B cell (primary cell): ENCODE results near the gene EPHB1. TPM values are rescaled to one million over a fixed set of nuclear protein-coding genes. Genes with fewer than 3 reads are reported as not detected.

ENCODE experiments used
- ATAC-seq: fragments of 200-7000 bp; cut with Tn5 transposase; one replicate; pipeline ENCODE4 v1.10.0; 2021; ENCODE audit warnings: low read depth, mild to moderate bottlenecking, moderate number of reproducible peaks, moderate library complexity
- CTCF ChIA-PET: fragments of 350-600 bp; sonication (Branson Sonifier 250); formaldehyde crosslinking; loops from one replicate; lab custom pipeline; 2021; ENCODE audit warnings: antibody characterized with exemption, inconsistent platforms; lab: Charles Lee
- POLR2A ChIA-PET: fragments of 350-600 bp; sonication (Branson Sonifier 250); formaldehyde crosslinking; loops from one replicate; lab custom pipeline; 2021; ENCODE audit warnings: antibody characterized with exemption; lab: Charles Lee
- DNase-seq: peaks from one replicate; pipeline ENCODE4 v3.0.0; 2013
- H2AFZ ChIP-seq: 2 replicates; pipeline ENCODE4 v1.6.1; 2012; ENCODE audit warnings: mild to moderate bottlenecking, low read depth, low read length; ENCODE audit not compliant: insufficient read depth, poor library complexity, severe bottlenecking
- H3K27ac ChIP-seq, 2 donors: 1 replicate in 1 of 2; 2 replicates in 1 of 2; pipeline ENCODE4 v1.5.1; 2012 to 2013; ENCODE audit warnings: low read length in 2 of 2, mild to moderate bottlenecking in 2 of 2, moderate library complexity in 1 of 2
- H3K27me3 ChIP-seq, 4 experiments: fragments of 200-600 bp in 1 of 4; sonication (generic) in 1 of 4; replicated peaks in 1 of 4; 1 replicate in 2 of 4; 2 replicates in 2 of 4; pipeline versions ENCODE4 v1.6.1 to v1.7.0; 2013 to 2016; ENCODE audit warnings: low read length in 3 of 4, mild to moderate bottlenecking in 2 of 4, mixed read lengths in 1 of 4, moderate library complexity in 1 of 4; ENCODE audit not compliant: insufficient read depth in 4 of 4, control insufficient read depth in 3 of 4; ENCODE audit errors: control extremely low read depth in 1 of 4
- H3K36me3 ChIP-seq, 2 experiments: replicated peaks in 1 of 2; 1 replicate in 1 of 2; 2 replicates in 1 of 2; pipeline versions ENCODE4 v1.6.1 to v1.7.1; 2013; ENCODE audit warnings: low read length in 1 of 2; ENCODE audit not compliant: insufficient read depth in 2 of 2, control insufficient read depth in 1 of 2; ENCODE audit errors: control extremely low read depth in 1 of 2, extremely low read depth in 1 of 2
- H3K4me1 ChIP-seq, 2 donors: fragments of 200-600 bp in 1 of 2; sonication (generic) in 1 of 2; 1 replicate in 1 of 2; 2 replicates in 1 of 2; pipeline versions ENCODE4 v1.5.1 to v1.6.1; 2013 to 2017; ENCODE audit warnings: low read length in 2 of 2; ENCODE audit not compliant: control insufficient read depth in 2 of 2, insufficient read depth in 2 of 2
- H3K4me2 ChIP-seq: replicated peaks from 2 replicates; pipeline ENCODE3; 2012; ENCODE audit warnings: mild to moderate bottlenecking, low read depth, low read length; ENCODE audit not compliant: poor library complexity, severe bottlenecking
- H3K4me3 ChIP-seq, 5 experiments: fragments of 200-600 bp in 1 of 5; sonication (generic) in 1 of 5; 1 replicate in 3 of 5; 2 replicates in 2 of 5; pipeline versions ENCODE4 v1.5.1 to v1.7.0; 2011 to 2016; ENCODE audit warnings: low read length in 4 of 5, mild to moderate bottlenecking in 4 of 5, low read depth in 2 of 5, control low read depth in 1 of 5, moderate library complexity in 1 of 5; ENCODE audit not compliant: insufficient read depth in 1 of 5; ENCODE audit errors: control extremely low read depth in 1 of 5, extremely low read depth in 1 of 5
- H3K79me2 ChIP-seq: fragments of 200-600 bp; sonication (generic); one replicate; pipeline ENCODE4 v1.6.0; 2016; ENCODE audit warnings: low read length; ENCODE audit not compliant: control insufficient read depth, insufficient read depth
- H3K9ac ChIP-seq: fragments of 200-600 bp; sonication (generic); 2 replicates; pipeline ENCODE4 v1.6.1; 2017; ENCODE audit warnings: mild to moderate bottlenecking, low read length, moderate library complexity
- H3K9me3 ChIP-seq, 3 donors: one replicate each; pipeline versions ENCODE4 v1.6.1 to v1.7.1; 2013; ENCODE audit warnings: low read length in 2 of 3; ENCODE audit not compliant: control insufficient read depth in 2 of 3, insufficient read depth in 1 of 3; ENCODE audit errors: control extremely low read depth in 1 of 3
- H4K20me1 ChIP-seq: 2 replicates; pipeline ENCODE4 v1.6.0; 2012; ENCODE audit warnings: mild to moderate bottlenecking, low read length; ENCODE audit not compliant: insufficient read depth, control insufficient read depth, poor library complexity, severe bottlenecking
- H3K27ac Mint-ChIP-seq: one replicate; pipeline ENCODE4 v1.8.0; 2021; ENCODE audit warnings: mixed read lengths
- H3K27me3 Mint-ChIP-seq: one replicate; pipeline ENCODE4 v1.8.0; 2021; ENCODE audit warnings: mixed read lengths
- H3K4me1 Mint-ChIP-seq: one replicate; pipeline ENCODE4 v1.8.0; 2021; ENCODE audit warnings: mixed read lengths
- H3K4me3 Mint-ChIP-seq: one replicate; pipeline ENCODE4 v1.8.0; 2021; ENCODE audit warnings: mixed read lengths
- H3K9me3 Mint-ChIP-seq: one replicate; pipeline ENCODE4 v1.8.0; 2022; ENCODE audit warnings: mixed read lengths; ENCODE audit not compliant: insufficient read depth
- EZH2 ChIP-seq: IDR thresholded peaks from 2 replicates; pipeline ENCODE4 v1.6.1; 2012; ENCODE audit warnings: borderline replicate concordance, low read depth, mild to moderate bottlenecking, moderate library complexity, low read length; ENCODE audit not compliant: insufficient read depth, poor library complexity, severe bottlenecking
- WGBS: methylation state at CpG from one replicate; pipeline ENCODE4 v1.1.5; 2013; ENCODE audit warnings: missing lambda C conversion rate; ENCODE audit not compliant: insufficient coverage; 5-methylcytosine and 5-hydroxymethylcytosine counted together
- intact Hi-C: fragments of 100-400 bp; cut with micrococcal nuclease; formaldehyde crosslinking; loops from one replicate; pipeline ENCODE4 v1.10.0; 2022
- polyA plus RNA-seq: library from polyadenylated mRNA; depleted of rRNA; stranded (reverse); fragments of >200 nt; gene quantifications from 2 replicates; pipeline ENCODE4 v1.2.3, GENCODE V29; 2012
- total RNA-seq, 2 donors: library from RNA; stranded (reverse); fragments of 120-200 nt in 1 of 2; gene quantifications; 1 replicate in 1 of 2; 2 replicates in 1 of 2; pipeline versions ENCODE4 v1.2.3 to v1.2.4, GENCODE V29; 2013 to 2022
- TF ChIP-seq, protein P1 (sequence below): fragments of 200-600 bp; IDR thresholded peaks from one replicate; pipeline ENCODE4 v1.8.0; 2022; ENCODE audit warnings: antibody characterized with exemption, mild to moderate bottlenecking

EPHB1 gene
- total and polyA plus RNA-seq, 2 donors (not counting 1 experiment from before 2014, with no cell fraction given) = 0.01 TPM; not detected in 1

DNA sequence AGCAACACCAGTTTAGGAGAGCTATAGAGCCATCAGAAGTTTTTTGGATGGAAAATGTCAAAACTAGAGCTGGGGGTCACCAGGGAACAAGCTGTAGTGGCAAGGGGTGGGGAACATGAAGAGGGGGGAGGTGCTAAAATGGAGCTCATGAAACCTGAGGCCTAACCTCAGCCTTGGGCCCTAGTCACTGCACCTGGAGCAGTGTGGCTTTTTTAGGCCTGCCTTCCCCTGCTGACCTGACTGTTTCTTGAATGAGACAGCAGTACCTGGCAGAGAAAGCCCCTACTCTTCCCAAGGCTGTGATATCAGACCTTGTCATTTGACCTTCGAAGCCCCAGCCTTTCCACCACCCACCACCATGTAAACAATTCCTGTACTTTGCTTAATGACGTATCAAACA is 383.5 kb downstream of the EPHB1 start:
- H3K4me3 Mint-ChIP-seq = no peak overlapping the region
- no peaks in the 10 kb centered on the region for H3K9me3 Mint-ChIP-seq
- Histone ChIP-seq H4K20me1 (no peaks in the 10 kb centered on the region), H3K9ac (no peak overlapping the region), H3K79me2 (no peaks in the 10 kb centered on the region), H3K4me1 (no peaks in the 10 kb centered on the region), H3K27me3 (no peaks in the 10 kb centered on the region), H2AFZ (no peak overlapping the region), H3K4me2 (no peak overlapping the region), H3K9me3 (peaks cover 0 to 4% (median 0%) of the 10 kb centered on the region in 3 donors), H3K36me3 (no peaks in the 10 kb centered on the region), H3K27ac (no peak overlapping the region), H3K4me3 (no peak overlapping the region)
- no peak for DNase-seq
- peaks cover 7% of the 10 kb centered on the region for H3K27me3 Mint-ChIP-seq
- ATAC-seq = no peak
- no peaks in the 10 kb centered on the region for H3K4me1 Mint-ChIP-seq
- WGBS = no CpG with 5 or more reads among the region's 2 CpGs
- CTCF ChIA-PET = no interaction called here
- POLR2A ChIA-PET = no interaction called here
- intact Hi-C loops = no loop called here
- TF ChIP-seq, protein P1, sequence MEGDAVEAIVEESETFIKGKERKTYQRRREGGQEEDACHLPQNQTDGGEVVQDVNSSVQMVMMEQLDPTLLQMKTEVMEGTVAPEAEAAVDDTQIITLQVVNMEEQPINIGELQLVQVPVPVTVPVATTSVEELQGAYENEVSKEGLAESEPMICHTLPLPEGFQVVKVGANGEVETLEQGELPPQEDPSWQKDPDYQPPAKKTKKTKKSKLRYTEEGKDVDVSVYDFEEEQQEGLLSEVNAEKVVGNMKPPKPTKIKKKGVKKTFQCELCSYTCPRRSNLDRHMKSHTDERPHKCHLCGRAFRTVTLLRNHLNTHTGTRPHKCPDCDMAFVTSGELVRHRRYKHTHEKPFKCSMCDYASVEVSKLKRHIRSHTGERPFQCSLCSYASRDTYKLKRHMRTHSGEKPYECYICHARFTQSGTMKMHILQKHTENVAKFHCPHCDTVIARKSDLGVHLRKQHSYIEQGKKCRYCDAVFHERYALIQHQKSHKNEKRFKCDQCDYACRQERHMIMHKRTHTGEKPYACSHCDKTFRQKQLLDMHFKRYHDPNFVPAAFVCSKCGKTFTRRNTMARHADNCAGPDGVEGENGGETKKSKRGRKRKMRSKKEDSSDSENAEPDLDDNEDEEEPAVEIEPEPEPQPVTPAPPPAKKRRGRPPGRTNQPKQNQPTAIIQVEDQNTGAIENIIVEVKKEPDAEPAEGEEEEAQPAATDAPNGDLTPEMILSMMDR = no peak
- no peak for TF ChIP-seq EZH2
- H3K27ac Mint-ChIP-seq = no peak overlapping the region

DNA sequence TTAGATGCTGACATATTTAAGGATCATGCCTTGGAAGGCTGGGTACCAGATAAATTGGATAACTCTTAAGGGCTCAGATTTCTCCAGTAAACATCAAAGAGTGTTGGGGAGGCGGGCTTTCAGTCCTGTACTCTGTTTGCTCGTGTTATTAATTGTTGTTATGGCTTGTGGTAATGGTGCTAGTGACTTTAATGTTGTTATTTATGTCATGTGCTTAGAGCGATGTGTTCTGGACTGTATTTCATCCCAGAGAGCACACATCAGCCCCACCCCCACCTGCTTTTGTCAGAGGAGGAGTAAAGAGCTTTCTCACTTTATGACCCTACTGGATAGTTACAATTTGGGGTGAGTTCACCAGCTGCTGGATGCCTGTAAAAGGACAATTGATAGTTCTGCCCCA is 386.3 kb downstream of the EPHB1 start:
- WGBS = 67% methylated on average over 1 of the region's 3 CpGs
- DNase-seq = no peak
- Histone ChIP-seq H3K4me3 (no peak overlapping the region), H4K20me1 (no peaks in the 10 kb centered on the region), H3K4me2 (no peak overlapping the region), H3K36me3 (no peaks in the 10 kb centered on the region), H3K79me2 (no peaks in the 10 kb centered on the region), H3K9ac (no peak overlapping the region), H3K4me1 (no peaks in the 10 kb centered on the region), H3K27ac (no peak overlapping the region), H3K9me3 (peaks cover 0 to 4% (median 0%) of the 10 kb centered on the region in 3 donors), H3K27me3 (no peaks in the 10 kb centered on the region), H2AFZ (no peak overlapping the region)
- no peak overlapping the region for H3K4me3 Mint-ChIP-seq
- no peak overlapping the region for H3K27ac Mint-ChIP-seq
- no peak for ATAC-seq
- H3K27me3 Mint-ChIP-seq = peaks cover 12% of the 10 kb centered on the region
- H3K4me1 Mint-ChIP-seq = no peaks in the 10 kb centered on the region
- no peaks in the 10 kb centered on the region for H3K9me3 Mint-ChIP-seq
- TF ChIP-seq EZH2 = no peak
- TF ChIP-seq, protein P1 = no peak
- CTCF ChIA-PET = no interaction called here
- intact Hi-C loops = no loop called here
- POLR2A ChIA-PET = no interaction called here
